ENCODE data around the gene SLCO3A1.

GRCh38 chr15:91981821-91982800 is 128.6 kb downstream of the SLCO3A1 start:
- TF ChIP-seq CTCF (IDR thresholded peaks at IDR 0.05) = no peak
- no peak for TF ChIP-seq POLR2A (IDR thresholded peaks at IDR 0.05)

Measured in adrenal gland (tissue), 5 donors.